ENCODE results near the gene HBP1. TPM values are rescaled to one million over a fixed set of nuclear protein-coding genes. Genes with fewer than 3 reads are reported as not detected.

Gene HBP1
- total and polyA plus RNA-seq, 2 of the 8 experiments (the other 6 are each of a cell fraction or from before 2014, with no cell fraction given): 28.9 to 29.2 TPM

- TF ChIP-seq ATF2 (IDR thresholded peaks at IDR 0.05; ENCODE audit: low read length): no peak
- TF ChIP-seq POLR2A (IDR thresholded peaks at IDR 0.05; ENCODE audit: control extremely low read depth in 1 of 2, low read depth in 2 of 2, low read length in 2 of 2): peak; percentile 21 to 66
- peak; percentile 99 for TF ChIP-seq SP1 (IDR thresholded peaks at IDR 0.05; ENCODE audit: low read depth, low read length)
- no peak; the same call in 1 of the 2 replicates for TF ChIP-seq RBBP5 (IDR thresholded peaks at IDR 0.05; ENCODE audit: borderline replicate concordance, low read depth, low read length)
- peak; percentile 10 for TF ChIP-seq KDM4A (IDR thresholded peaks at IDR 0.05; ENCODE audit: low read depth, low read length, severe bottlenecking)
- TF ChIP-seq USF2 (IDR thresholded peaks at IDR 0.05; ENCODE audit: low read length): peak; percentile 59; the same call in 1 of the 2 replicates
- peak; percentile 92 for TF ChIP-seq YY1 (IDR thresholded peaks at IDR 0.05; ENCODE audit: low read depth, low read length)
- peak; percentile 92 to 94 for TF ChIP-seq SIN3A (conservative IDR thresholded peaks at IDR 0.05 in 1 of 2, IDR thresholded peaks at IDR 0.05 in 1 of 2; ENCODE audit: low read depth in 1 of 2, low read length in 2 of 2)
- no peak for TF ChIP-seq ZNF274 (IDR thresholded peaks at IDR 0.05; ENCODE audit: borderline replicate concordance, extremely low read depth, low read length)
- TF ChIP-seq RFX5 (IDR thresholded peaks at IDR 0.05; ENCODE audit: borderline replicate concordance, low read depth, low read length): no peak
- TF ChIP-seq SIX5 (IDR thresholded peaks at IDR 0.05; ENCODE audit: low read depth, low read length): peak; percentile 84
- no peak for TF ChIP-seq ATF3 (IDR thresholded peaks at IDR 0.05; ENCODE audit: insufficient read depth, low read depth, low read length)
- TF ChIP-seq MAX (IDR thresholded peaks at IDR 0.05): peak; percentile 97
- TF ChIP-seq NRF1 (IDR thresholded peaks at IDR 0.05; ENCODE audit: low read depth, low read length): no peak
- peak in 1 of 2 experiments; percentile 88; a peak in 1 of 4 replicates for TF ChIP-seq HDAC2 (IDR thresholded peaks at IDR 0.05; ENCODE audit: borderline replicate concordance in 1 of 2, low read depth in 2 of 2, low read length in 2 of 2)
Observed at GRCh38 chr7:107168233-107169119, at the start of gene HBP1 (continued).

Measured in H1 (cell line).